ENCODE results near the gene PAK6. TPM values are rescaled to one million over a fixed set of nuclear protein-coding genes. Genes with fewer than 3 reads are reported as not detected.

Gene PAK6
- total RNA-seq, 4 donors from 2014 or later, result 0.94 to 4.6 (median 1.6) TPM

- ATAC-seq, result peak; percentile 85
- TF ChIP-seq EP300 (IDR thresholded peaks at IDR 0.05) (no peak), POLR2AphosphoS5 (IDR thresholded peaks at IDR 0.05) (no peak), CTCF (IDR thresholded peaks at IDR 0.05) (no peak), POLR2A (IDR thresholded peaks at IDR 0.05) (no peak)
- Histone ChIP-seq H3K4me1 (no peaks in the 10 kb centered on the region), H3K27ac (peak overlapping the region in 1 of 4 donors; percentile 47), H3K9me3 (no peaks in the 10 kb centered on the region), H3K27me3 (no peaks in the 10 kb centered on the region), H3K36me3 (no peaks in the 10 kb centered on the region), H3K4me3 (no peak overlapping the region)
- WGBS, 2 donors (ENCODE audit: low coverage in 1 of 2), result 34% methylated on average over 2 of the region's 7 CpGs; no CpG with 5 or more reads in 1 of the 2 donors
Observed at GRCh38 chr15:40266828-40267304, 28.0 kb downstream of the PAK6 start.

- TF ChIP-seq POLR2A (IDR thresholded peaks at IDR 0.05), result no peak
- TF ChIP-seq EP300 (IDR thresholded peaks at IDR 0.05), result no peak
- TF ChIP-seq CTCF (IDR thresholded peaks at IDR 0.05), result no peak
- TF ChIP-seq POLR2AphosphoS5 (IDR thresholded peaks at IDR 0.05), result no peak
- Histone ChIP-seq H3K27me3 (no peaks in the 10 kb centered on the region), H3K9me3 (no peaks in the 10 kb centered on the region), H3K36me3 (no peaks in the 10 kb centered on the region), H3K4me1 (no peaks in the 10 kb centered on the region), H3K27ac (no peak overlapping the region), H3K4me3 (no peak overlapping the region)
- 67% methylated on average over 1 of the region's 4 CpGs; no CpG with 5 or more reads in 1 of the 2 donors for WGBS, 2 donors (ENCODE audit: low coverage in 1 of 2)
- ATAC-seq, result no peak
Observed at GRCh38 chr15:40267670-40268069, 28.8 kb downstream of the PAK6 start.

- no peak for ATAC-seq
- no peak overlapping the region for H3K27ac ChIP-seq
- H3K9me3 ChIP-seq, result no peaks in the 10 kb centered on the region
- peaks cover 0 to 4% (median 0%) of the 10 kb centered on the region in 3 donors for H3K4me1 ChIP-seq
- H3K36me3 ChIP-seq, result no peaks in the 10 kb centered on the region
- TF ChIP-seq POLR2A (IDR thresholded peaks at IDR 0.05) (no peak), CTCF (IDR thresholded peaks at IDR 0.05) (no peak), POLR2AphosphoS5 (IDR thresholded peaks at IDR 0.05) (no peak)
- WGBS, 2 donors (ENCODE audit: low coverage in 1 of 2), result no CpG with 5 or more reads among the region's 4 CpGs
- H3K4me3 ChIP-seq, result no peak overlapping the region
- H3K27me3 ChIP-seq, result no peaks in the 10 kb centered on the region
Observed at GRCh38 chr15:40269604-40270003, 30.7 kb downstream of the PAK6 start.

GRCh38 chr15:40270246-40270995 lies 31.6 kb downstream of the PAK6 start:
- Histone ChIP-seq H3K27me3 (no peaks in the 10 kb centered on the region), H3K4me1 (peaks cover 0 to 8% (median 0%) of the 10 kb centered on the region in 3 donors), H3K4me3 (no peak overlapping the region), H3K27ac (no peak overlapping the region), H3K36me3 (no peaks in the 10 kb centered on the region), H3K9me3 (no peaks in the 10 kb centered on the region)
- TF ChIP-seq CTCF (IDR thresholded peaks at IDR 0.05) (no peak), POLR2AphosphoS5 (IDR thresholded peaks at IDR 0.05) (no peak), EP300 (IDR thresholded peaks at IDR 0.05) (no peak), POLR2A (IDR thresholded peaks at IDR 0.05) (no peak)
- no peak for ATAC-seq
- WGBS, 2 donors (ENCODE audit: low coverage in 1 of 2), result 34 to 92% methylated on average over 2 of the region's 11 CpGs

All from gastroesophageal sphincter (tissue), 4 donors.